NB4 (cell line): ENCODE data around the gene ARHGAP1.

Experiments
- DNase-seq: peaks from one replicate; pipeline ENCODE4 v3.0.0; 2010; ENCODE audit warnings: low read depth
- H3K4me3 ChIP-seq: one replicate; pipeline ENCODE4 v1.5.1; 2011; ENCODE audit warnings: mild to moderate bottlenecking, low read depth, low read length, moderate library complexity
- CTCF ChIP-seq: IDR thresholded peaks from one replicate; pipeline ENCODE4 v1.5.1; 2012; ENCODE audit warnings: low read depth, low read length
- MAX ChIP-seq: IDR thresholded peaks from 2 replicates; pipeline ENCODE4 v1.6.1; 2011; ENCODE audit warnings: low read depth, low read length
- MYC ChIP-seq: IDR thresholded peaks from 2 replicates; pipeline ENCODE4 v1.6.1; 2011; ENCODE audit warnings: low read depth, low read length
- POLR2A ChIP-seq: IDR thresholded peaks from 2 replicates; pipeline ENCODE4 v1.6.1; 2011; ENCODE audit warnings: mild to moderate bottlenecking; ENCODE audit not compliant: insufficient read length; ENCODE audit errors: extremely low read depth

ARHGAP1 gene

GRCh38 chr11:46733234-46733633, 32.8 kb upstream of the ARHGAP1 start:
- H3K4me3 ChIP-seq, result no peak overlapping the region
- DNase-seq, result no peak
- TF ChIP-seq POLR2A (no peak), CTCF (no peak), MAX (no peak), MYC (no peak)

GRCh38 chr11:46731545-46731944, 31.1 kb upstream of the ARHGAP1 start:
- no peak for DNase-seq
- TF ChIP-seq MAX, result no peak
- no peak for TF ChIP-seq CTCF
- no peak for TF ChIP-seq POLR2A
- no peak for TF ChIP-seq MYC

GRCh38 chr11:46729110-46730027, 28.9 kb upstream of the ARHGAP1 start:
- no peak overlapping the region for H3K4me3 ChIP-seq
- DNase-seq, result no peak
- TF ChIP-seq MYC (no peak), MAX (no peak)

More at GRCh38 chr11:46731545-46731944, 31.1 kb upstream of the ARHGAP1 start:
- H3K4me3 ChIP-seq, result no peak overlapping the region

- DNase-seq, result no peak
- TF ChIP-seq POLR2A (no peak), MYC (no peak), CTCF (no peak)
- no peak overlapping the region for H3K4me3 ChIP-seq
Observed at GRCh38 chr11:46728659-46729040, 28.2 kb upstream of the ARHGAP1 start.

- no peak for DNase-seq
- no peak for TF ChIP-seq POLR2A
- no peak for TF ChIP-seq MYC
- no peak overlapping the region for H3K4me3 ChIP-seq
Observed at GRCh38 chr11:46727952-46728658, 27.7 kb upstream of the ARHGAP1 start.

GRCh38 chr11:46726206-46726862, 25.9 kb upstream of the ARHGAP1 start:
- no peak overlapping the region for H3K4me3 ChIP-seq
- no peak for DNase-seq
- TF ChIP-seq CTCF (no peak), POLR2A (no peak), MYC (no peak), MAX (no peak)
